NCI-H69 (cell line): ENCODE results near the gene ARFGAP2.
A peak's percentile ranks its signal among the peaks of the same experiment; 100 is the strongest.

ENCODE experiments used
- DNase-seq: peaks from one replicate; lab custom pipeline; 2025; lab: John Stamatoyannopoulos, UW

The ARFGAP2 gene

DNA sequence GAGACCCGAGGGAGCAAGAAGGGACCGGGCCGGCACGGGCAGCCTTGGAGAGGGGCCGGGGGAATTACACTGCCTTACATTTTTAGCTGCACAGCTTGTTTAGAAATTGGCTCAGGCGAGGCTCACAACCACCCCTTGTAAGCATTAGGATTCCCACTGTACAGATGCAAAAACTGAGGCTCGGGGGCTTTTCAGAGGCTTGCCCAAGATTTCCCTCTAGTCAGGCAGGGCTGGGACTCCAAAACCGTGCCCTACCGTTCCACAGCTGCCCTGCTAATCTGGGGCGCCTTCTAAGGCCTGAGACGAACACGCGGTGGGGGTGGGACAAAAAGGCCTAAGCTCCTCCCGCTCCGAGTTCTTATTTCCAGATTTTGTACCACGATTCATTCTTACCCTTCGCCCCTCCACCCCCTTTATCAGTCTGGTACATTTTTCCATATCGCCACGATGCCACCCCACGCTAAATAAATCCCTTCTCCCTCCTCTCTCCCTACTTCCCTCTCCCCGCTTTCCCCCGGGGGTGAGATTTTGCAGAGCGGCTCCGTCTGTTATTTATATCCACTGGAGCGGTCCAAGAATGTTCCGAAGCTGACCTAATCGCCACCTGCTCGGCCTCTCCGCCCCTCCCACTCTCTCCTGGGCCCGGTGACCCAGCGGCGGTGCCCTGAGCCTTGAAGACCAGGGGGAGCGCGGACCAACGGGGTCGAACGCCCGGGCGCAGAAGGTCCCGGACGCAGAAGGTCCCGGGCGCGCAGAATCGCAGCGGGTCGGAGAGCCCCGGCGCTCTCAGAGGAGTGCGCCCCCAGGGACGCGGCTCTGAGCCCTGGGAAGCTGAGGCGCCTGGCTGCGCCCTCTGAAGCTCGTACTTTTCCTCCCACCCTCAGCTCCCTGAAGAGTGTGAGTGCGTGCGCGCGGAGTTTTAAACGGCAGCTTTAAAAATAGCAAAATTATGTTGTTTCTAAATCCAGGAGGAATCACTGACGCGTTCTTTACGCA, 10.3 kb upstream of the ARFGAP2 start:
- DNase-seq, result peak; percentile 52

DNA sequence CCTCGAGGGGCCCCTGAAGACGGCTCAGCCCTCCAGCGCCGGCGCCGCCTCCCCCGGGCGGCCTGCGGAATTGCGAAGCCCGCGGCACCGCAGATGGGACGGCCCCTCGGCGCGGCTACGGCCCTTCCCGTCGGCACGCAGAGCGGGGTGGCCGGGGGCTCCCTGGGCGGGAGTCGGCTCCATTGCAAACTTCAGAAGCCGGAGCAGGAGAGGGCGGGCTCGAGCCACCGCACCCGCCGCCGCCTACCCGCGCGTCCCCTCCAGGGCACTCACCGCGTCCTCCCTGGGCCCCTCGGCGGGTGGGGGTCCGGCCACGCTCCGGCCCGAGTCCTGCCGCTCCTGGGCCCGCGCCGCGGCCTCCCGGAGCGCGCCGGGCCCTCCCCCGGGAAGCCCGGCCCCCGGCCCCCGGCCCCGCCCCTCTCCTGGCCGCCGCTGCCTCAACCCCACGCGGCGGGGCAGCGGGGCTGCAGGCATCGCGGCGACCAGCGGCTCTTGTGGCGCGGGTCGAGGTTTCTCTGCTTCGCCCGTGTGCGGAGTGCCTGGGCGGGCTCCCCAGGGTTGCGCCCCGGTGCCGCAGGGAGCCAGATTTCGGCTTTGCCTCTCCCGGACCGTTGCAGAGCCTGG, 9.5 kb upstream of the ARFGAP2 start, which contains the start of gene PACSIN3:
Gene PACSIN3, minus strand, starts transcription at position 359 of the 624 bp plus-strand sequence. CDS start 3,707 bp downstream, outside the sequence.
- peak; percentile 67 for DNase-seq

DNA sequence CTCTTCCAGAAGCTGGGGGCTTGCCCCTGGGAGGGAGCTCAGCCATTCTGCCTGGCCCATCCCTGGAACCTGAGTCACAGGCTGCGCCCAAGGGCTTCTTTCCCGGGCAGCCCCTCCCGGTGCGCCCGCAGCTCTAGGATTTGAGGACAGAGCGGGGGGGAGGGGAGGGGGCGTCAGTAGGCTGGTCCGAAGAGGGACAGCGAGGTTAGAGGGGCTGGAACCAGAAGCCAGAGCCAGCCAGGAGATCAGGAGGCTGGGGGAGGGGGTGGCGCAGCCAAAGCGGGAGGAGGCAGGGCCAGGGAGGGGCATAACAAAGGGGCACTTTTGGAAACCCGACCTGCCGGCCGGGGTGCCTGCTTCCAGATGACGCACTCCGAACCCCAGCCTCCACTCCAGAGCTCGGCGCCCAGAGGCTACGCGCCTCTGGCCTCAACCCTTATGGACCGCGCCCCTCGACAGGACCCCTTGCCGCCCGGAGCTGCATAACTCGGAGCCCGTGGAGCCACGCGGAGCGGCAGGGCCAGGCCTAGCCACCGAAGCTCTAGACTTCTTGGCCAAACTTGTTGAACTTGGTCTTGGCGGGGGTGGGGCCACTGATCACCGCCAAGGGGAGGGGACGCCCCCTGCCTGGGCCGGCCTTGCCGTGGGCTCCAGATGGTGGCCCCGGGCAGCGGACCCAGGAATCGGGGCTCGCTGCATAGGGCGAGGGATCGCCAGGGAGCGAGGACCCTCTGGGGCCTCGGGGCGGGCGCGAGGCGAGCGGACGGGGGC, 8.8 kb upstream of the ARFGAP2 start:
- peak; percentile 53 for DNase-seq

DNA sequence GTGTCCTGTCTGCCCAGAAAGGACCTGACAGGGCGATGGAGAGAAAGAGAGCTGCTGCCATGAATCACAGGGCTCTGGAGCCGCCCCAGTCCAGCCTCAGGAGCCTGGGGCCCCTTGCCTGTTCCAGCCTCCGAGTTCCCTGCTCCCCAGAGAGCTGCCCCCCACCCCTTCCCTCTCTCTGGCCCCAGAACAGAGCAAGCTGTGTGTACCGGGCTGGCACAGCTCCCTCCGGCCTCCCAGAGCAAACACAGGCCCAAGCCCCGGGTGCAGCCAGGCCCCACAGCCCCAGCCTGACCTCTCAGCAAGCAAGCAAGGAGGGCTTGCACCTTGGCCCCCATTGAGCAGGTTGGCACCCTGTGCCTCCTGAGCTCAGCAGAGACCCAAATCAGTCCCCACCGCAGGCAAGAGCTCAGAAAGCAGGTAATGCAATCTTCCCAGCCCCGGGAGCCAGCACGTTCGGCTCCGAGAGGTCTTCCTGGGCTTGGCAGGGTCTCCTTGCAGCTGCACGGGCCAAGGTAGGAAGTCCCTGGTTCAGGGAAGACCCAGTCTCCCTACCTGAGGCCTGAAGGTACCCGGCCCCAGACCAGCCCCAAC, 8.1 kb upstream of the ARFGAP2 start:
- no peak for DNase-seq

DNA sequence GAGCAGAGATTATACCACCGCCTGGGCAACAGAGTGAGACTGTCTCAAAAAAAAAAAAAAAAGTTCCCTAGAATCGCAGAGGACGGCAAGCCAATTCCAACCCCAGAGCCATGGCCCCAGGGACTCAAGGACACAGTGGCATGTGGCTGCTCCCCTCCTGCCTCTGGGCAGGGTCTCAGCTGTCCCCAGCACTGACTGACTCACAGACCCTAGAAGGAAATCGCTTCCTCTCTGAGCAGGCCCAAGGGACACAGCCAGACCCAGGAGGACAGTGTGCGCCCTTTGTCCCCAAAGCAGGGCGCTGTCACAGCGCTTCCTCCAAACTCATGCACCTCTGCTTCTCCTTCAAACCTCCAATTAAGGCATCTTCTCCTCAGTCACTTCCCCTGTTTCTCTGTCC, 7.3 kb upstream of the ARFGAP2 start:
- no peak for DNase-seq

DNA sequence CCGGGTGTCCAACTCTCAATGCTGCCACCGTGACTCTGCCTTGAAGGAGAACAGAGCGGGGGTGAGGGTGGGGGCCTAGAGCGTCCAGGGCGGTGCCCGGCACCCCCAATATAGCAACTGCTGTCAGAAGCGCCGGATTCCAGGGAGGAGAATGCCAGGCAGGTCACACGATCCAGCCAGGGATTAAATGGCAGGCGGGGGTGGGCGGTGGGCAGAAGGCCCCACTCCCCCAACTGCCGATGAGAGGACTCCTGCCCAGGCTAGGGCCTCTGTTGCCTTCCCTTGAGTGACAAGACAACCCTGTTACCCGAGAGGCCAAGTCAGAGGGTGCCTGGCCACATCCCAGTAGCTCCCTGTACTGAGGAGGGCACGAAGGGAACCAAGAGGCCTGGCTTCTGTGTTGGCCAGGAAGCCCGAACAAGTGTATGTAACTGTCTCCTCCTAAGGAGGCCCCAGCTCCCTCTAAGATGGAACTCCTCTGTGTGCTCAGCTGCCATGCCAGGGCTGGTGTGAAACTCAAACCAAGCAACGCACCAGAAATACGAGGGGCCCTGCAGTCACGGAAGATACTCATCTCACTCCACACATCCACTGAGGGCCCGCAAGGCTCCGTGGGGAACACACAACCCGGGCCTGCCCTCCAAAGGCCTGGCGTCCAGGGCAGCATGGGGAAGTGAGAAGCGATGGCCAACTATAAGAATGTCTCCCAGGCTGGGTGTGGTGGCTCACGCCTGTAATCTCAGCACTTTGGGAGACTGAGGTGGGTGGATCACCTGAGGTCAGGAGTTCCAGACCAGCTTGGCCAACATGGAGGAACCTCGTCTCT, 6.6 kb upstream of the ARFGAP2 start:
- DNase-seq, result no peak

DNA sequence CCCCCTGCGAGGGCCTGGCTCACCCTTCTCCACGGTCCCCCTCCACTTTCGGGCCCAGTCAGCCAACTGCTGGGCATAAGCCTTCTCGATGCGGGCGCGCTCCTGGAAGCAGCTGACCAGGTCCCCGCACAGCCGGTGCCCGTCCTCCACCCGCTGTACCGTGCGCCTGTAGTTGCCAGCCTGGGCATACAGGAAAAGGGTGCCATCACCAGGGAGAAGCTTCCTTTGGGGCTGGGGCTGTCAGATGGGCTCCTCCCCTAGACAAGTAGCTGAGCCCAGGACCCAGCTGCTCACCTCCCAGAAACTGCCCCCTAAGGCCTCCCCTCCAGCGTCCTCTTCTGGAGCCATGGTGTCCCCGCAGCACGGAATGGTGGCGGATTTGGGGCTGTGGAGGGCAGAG, 5.7 kb upstream of the ARFGAP2 start:
- no peak for DNase-seq

DNA sequence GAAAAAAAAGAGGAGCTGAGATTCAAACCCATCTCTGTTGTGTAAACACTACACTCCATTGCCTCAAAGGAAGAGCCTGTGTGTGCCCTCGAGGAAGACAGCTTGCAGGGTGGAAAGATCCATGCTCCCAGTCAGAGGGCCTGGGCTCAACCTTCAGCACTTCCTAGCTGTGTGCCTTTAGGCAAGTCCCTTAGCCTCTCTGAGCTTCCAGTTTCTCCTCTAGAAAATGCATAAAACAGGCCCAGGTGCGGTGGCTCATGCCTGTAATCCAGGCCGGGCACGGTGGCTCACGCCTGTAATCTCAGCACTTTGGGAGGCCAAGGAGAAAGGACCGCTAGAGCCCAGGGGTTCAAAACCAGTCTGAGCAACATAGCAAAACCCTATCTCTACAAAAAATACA, 4.6 kb upstream of the ARFGAP2 start:
- no peak for DNase-seq

DNA sequence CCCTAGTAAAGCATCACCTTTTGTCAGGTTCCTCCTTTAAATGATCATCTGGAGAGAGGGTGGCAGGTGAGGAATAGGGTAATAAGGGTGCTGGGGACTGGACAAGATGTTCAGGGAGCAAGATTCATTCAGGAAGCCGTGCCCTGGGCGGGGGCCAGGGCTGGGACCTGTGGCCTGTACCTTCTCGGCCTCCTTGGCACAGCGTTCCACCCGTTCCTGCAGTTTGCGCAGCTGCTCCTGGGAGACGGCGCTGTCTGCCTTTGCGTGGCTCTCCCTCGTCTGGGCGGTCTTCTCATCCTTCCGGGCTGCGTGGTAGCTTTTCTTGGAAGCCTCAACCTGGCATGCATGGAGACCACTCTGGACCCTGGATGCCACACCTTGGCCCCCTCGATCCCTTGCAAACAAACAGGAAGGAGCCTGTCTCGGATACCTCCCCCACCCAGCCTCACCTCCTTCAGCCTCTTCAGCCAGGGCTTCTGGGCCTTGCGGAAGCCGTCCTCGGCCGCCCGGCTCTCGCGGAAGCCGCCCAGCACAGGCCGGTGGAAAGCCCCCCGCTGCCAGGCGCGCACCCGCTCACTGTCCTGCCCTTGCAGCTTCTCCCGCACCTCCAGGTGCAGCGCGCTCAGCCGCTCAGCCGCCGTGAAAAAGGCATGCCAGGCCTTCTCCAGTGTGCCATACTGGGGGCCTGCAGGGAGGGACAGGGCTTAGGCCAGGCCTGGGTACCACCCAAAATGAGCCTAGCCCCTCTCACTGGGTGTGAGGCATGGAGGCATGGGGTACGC, 3.5 kb upstream of the ARFGAP2 start:
- no peak for DNase-seq

DNA sequence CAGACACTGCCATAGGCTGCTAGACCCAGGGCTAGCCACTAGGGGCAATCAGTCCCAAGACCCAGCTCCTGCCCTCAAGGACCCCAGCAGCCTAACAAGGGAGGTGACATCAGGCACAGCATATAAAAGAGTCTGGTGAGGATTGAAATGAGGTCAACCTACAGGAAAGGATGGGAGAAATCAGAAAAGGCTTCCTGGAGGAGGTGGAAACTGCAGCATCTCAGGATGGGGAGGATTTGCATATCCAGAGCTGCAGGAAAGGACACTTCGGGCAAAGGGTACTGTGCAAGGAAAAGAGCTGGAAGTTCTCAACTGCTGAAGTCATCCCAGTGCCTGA, 2.9 kb upstream of the ARFGAP2 start:
- DNase-seq, result peak; percentile 75

DNA sequence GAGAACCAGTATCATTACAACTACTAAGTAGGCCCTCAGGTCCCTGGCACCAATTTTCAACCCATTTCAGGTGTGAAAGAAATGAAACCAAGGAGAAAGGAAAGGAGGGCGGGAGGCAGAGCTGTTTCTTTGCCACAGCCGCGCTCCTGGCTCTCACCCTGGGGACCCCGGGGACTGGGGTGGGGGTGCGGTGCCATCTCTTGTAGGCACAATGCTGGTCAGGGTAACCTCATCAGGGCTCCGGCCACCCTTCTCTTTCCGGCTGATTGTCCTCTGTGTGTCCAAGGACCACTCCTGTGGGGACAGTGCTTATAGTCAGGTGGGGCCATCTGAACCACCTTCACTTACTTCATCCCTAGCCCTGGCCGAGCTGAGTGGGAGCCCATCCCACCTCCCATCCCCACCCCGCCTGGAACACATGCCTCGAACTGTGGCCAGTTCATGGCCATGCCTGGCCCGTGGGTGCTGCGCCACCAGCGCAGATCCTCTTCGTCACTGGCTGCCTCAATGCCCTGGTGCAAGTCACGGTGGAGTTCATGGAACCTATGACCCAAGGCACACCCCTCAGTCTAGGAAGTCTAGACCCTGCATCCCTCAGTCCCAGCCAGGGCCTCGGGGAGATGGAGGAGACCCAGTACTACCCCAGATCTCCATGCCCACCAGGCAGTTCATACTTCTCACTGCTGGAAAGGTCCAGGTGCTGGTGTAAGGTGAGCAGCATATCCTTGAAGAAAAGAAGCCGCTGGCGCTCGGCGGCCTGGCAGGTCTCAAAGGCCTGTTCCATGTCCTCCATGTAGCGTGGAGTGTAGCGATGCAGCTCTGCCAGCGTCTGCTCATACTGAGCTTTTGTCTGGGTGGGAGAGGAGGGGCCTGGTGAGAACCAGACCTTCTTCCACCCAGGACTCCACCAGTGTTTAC, 2.3 kb upstream of the ARFGAP2 start:
- no peak for DNase-seq

DNA sequence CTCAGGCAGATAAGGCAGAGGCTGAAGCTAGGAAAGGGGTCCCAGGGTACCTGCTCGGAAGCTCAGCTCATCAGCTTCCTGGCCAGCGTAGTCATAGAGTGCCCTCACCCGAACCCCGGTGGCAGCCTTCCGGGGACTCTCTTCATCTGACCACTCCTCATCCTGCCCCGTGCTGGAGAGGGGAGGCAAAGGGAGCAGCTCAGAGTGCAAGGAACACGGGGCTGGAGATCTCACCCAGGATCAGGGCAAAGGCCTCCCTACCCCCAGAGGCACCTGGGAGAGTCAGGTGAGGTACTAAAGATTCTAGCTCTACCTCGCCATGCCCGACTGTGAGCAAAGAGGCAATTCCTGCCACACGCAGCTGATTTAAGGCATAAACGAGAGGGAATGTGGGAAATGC, 1.6 kb upstream of the ARFGAP2 start:
- no peak for DNase-seq

DNA sequence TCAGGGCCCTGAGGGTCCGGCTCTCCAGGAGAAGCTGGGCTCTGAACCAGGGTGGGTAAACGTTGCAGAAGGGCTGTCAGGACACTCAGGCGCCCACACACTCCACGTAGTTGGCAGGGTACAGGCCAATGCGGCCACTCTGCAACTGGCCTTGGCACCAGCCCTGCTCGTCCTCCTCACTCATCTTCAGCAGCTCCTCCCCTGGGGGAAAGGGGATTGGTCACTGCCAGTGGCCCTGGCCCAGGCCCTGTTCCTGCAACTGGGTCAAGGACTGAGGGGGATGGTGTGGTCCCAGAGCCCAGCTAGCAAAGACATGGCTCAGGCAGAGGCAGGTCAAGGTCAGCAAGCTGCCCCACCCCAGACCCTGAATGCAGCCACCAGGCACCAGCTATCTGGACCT, 1.2 kb upstream of the ARFGAP2 start:
- DNase-seq, result no peak

DNA sequence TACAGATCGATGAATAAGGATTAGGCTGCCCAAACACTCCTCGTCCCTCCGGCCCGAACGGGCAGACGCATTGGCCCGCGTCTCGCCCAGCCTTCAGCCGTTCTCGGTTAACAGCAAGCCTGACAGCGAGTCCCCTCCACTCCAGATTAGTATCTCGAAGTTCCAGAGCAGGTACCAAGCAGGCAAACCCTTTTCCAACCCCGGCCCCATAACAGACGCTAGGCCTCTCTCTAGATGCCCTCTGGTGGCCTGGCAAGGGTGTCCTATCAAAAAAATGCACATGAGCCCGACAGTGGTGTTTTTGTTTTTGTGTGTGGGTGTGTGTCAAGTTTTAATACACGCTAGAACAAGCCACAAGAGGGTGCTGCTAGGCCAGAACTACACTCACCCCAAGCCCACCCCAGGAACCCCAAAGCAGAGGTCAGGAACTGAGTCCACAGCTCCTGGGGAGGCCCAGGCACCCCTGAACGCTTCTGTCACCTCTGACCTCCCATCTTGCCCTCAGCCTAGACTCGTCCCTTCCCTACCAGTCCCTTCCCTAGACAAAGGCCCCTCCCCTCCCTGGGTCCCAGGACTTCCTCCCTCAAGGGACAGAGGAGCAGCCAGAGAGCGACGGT, 658 bp upstream of the ARFGAP2 start:
- peak; percentile 84 for DNase-seq

DNA sequence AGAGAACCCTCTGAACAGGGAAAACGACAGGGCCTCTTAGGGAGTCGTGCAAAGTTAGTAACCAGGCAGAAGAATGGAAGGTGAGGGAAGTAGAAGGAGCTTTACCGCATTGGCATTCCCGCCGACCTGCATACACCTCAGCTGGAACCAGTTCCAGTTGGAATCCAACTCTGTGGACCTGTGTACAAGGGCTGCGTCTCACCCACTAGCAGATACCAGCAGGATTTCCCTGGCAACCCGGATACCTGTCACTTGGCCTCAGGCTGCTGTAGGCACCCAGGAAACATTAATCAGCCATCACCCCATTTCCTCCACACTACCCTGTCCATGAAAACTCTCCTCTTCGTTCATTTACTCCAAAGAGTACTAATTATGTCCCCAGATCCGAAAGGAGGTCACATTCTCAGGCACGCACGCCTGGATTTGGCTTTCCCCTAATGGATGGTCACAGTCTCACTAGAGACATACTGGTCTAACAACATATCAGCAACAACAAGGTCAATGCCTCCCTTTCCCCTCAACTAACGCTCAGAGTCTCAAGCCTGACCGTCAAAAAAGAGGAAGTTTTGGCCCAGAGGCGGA, 842 bp downstream of the ARFGAP2 start:
- no peak for DNase-seq

DNA sequence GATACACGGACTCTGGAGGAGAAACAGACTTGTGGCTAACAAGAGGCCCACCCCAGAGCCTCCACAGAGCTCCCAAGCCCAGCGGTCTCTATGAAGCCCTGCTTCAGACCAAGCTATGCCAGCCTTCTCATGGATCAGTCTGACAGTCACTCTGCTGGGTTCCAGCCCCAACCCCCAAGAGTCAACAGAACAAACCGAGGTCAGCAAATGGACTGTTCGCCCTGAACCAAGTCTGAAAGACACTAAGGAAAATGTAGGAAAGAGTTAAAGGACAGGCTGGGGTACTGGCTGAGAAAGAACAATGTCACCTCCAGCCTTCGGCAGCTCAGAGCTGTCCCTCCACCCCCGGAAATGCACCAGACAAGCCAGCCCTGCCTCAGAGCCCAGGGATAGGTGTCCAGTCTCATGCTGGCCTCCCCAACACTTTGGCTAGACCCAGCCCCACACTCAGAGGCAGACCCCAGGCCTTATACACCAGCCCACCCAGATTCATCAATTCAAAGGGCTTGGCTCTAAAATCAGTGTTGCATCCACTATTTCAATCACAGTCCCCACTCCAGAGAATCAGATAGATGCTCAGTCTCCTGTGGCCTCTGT, 3.8 kb downstream of the ARFGAP2 start:
- DNase-seq, result no peak

DNA sequence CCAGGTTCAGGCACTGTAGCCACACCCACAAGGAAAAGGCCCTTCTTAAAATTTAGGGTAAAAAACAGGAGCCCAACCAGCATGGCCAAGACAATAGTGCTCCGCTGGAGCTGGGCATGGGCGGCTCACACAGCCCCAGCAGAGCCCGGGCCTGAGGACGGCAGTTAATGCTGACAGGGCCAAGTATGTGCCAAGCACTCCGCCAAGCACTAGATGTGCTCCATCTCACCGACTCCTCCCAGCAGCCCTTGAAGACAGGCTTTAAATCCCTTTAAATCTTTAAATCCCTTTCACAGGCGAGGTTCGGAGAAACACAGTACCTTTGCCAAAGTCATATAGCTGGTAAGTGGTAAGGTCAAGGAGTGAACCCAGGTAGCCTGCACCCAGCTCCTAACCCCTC, 4.8 kb downstream of the ARFGAP2 start:
- no peak for DNase-seq
